GM18507 (cell line): ENCODE measurements around the gene KCNN1.
A peak's percentile ranks its signal among the peaks of the same experiment; 100 is the strongest.
"Not testable (repeated sequence)": the region's sequence is repeated elsewhere in the genome, so short reads cannot be mapped to it uniquely, and the experiment has no call there.

Experiments used
- DNase-seq: peaks from one replicate; pipeline ENCODE4 v3.0.0; 2011; ENCODE audit warnings: low read depth; ENCODE audit not compliant: insufficient read length; ENCODE audit errors: extremely low spot score
- FAIRE-seq: peaks from 2 replicates; lab custom pipeline; 2011; peaks lifted over from hg19 to GRCh38; lab: Jason Lieb, UNC

Gene KCNN1

GRCh38 chr19:17966550-17967256 is at the start of gene KCNN1:
KCNN1 (plus strand) TSS chr19:17967107; CDS start chr19:17973889, 6,782 bp downstream.
- FAIRE-seq, result no peak
- no peak for DNase-seq

- DNase-seq, result not testable (repeated sequence)
Observed at GRCh38 chr19:17918151-17918550, 48.8 kb upstream of the KCNN1 start.

GRCh38 chr19:17919122-17919521 is 47.8 kb upstream of the KCNN1 start:
- not testable (repeated sequence) for DNase-seq, FAIRE-seq

More at GRCh38 chr19:17918151-17918550, 48.8 kb upstream of the KCNN1 start:
- not testable (repeated sequence) for FAIRE-seq

GRCh38 chr19:17920527-17920926 is 46.4 kb upstream of the KCNN1 start:
- no peak for DNase-seq
- no peak for FAIRE-seq

GRCh38 chr19:17922138-17922537 is 44.8 kb upstream of the KCNN1 start:
- FAIRE-seq, result no peak
- DNase-seq, result no peak

- DNase-seq (no peak), FAIRE-seq (no peak)
Observed at GRCh38 chr19:17926044-17926443, 40.9 kb upstream of the KCNN1 start.

GRCh38 chr19:17929056-17929455 is 37.9 kb upstream of the KCNN1 start:
- DNase-seq (no peak), FAIRE-seq (peak; percentile 59)

- DNase-seq, result no peak
Observed at GRCh38 chr19:17931532-17932191, 35.2 kb upstream of the KCNN1 start.

GRCh38 chr19:17932485-17933338 is 34.2 kb upstream of the KCNN1 start, which contains the start of gene CCDC124:
CCDC124 (plus strand) TSS chr19:17933015; CDS start chr19:17936421, 3,406 bp downstream.
- FAIRE-seq (peak; percentile 80), DNase-seq (peak; percentile 86)

More at GRCh38 chr19:17931532-17932191, 35.2 kb upstream of the KCNN1 start:
- FAIRE-seq, result no peak

- FAIRE-seq, result no peak
Observed at GRCh38 chr19:17933414-17934129, 33.3 kb upstream of the KCNN1 start.

GRCh38 chr19:17936379-17936778 is 30.5 kb upstream of the KCNN1 start:
- FAIRE-seq, result no peak
- no peak for DNase-seq

More at GRCh38 chr19:17933414-17934129, 33.3 kb upstream of the KCNN1 start:
- DNase-seq, result no peak

GRCh38 chr19:17937371-17937900 is 29.5 kb upstream of the KCNN1 start:
- DNase-seq (no peak), FAIRE-seq (no peak)

- DNase-seq (no peak), FAIRE-seq (peak; percentile 87)
Observed at GRCh38 chr19:17938092-17938845, 28.6 kb upstream of the KCNN1 start.

GRCh38 chr19:17942181-17942580 is 24.7 kb upstream of the KCNN1 start:
- no peak for FAIRE-seq
- no peak for DNase-seq

GRCh38 chr19:17942582-17943273 is 24.2 kb upstream of the KCNN1 start:
- DNase-seq (no peak), FAIRE-seq (no peak)

GRCh38 chr19:17943274-17944221 is 23.4 kb upstream of the KCNN1 start:
- DNase-seq (no peak), FAIRE-seq (no peak)

GRCh38 chr19:17944301-17944700 is 22.6 kb upstream of the KCNN1 start:
- no peak for DNase-seq
- FAIRE-seq, result no peak
